Liver (tissue), 9 donors: ENCODE results near the gene NKD2. TPM values are rescaled to one million over a fixed set of nuclear protein-coding genes. Genes with fewer than 3 reads are reported as not detected.

ENCODE experiments used
- DNase-seq: peaks from one replicate; pipeline ENCODE4 v3.0.0-alpha.2; 2017; ENCODE audit warnings: low spot score
- H3K27ac ChIP-seq, 2 donors: one replicate each; pipeline ENCODE4 v1.7.0; 2013; ENCODE audit warnings: inconsistent platforms in 2 of 2, low read length in 2 of 2, control low read depth in 1 of 2, low read depth in 1 of 2, mild to moderate bottlenecking in 1 of 2
- H3K27me3 ChIP-seq, 4 donors: one replicate each; pipeline versions ENCODE4 v1.6.1 to v1.7.0; 2013; ENCODE audit warnings: low read length in 3 of 4, inconsistent platforms in 1 of 4, mild to moderate bottlenecking in 1 of 4, moderate library complexity in 1 of 4; ENCODE audit not compliant: control insufficient read depth in 4 of 4, insufficient read depth in 4 of 4
- H3K36me3 ChIP-seq, 4 donors: one replicate each; pipeline versions ENCODE4 v1.6.1 to v1.7.0; 2013; ENCODE audit warnings: low read length in 3 of 4, mild to moderate bottlenecking in 3 of 4, low read depth in 1 of 4, moderate library complexity in 1 of 4; ENCODE audit not compliant: control insufficient read depth in 4 of 4, insufficient read depth in 3 of 4
- H3K4me1 ChIP-seq, 4 donors: one replicate each; pipeline versions ENCODE4 v1.6.1 to v1.7.0; 2013; ENCODE audit warnings: low read length in 3 of 4, mild to moderate bottlenecking in 3 of 4, moderate library complexity in 1 of 4; ENCODE audit not compliant: control insufficient read depth in 4 of 4, insufficient read depth in 4 of 4
- H3K4me3 ChIP-seq, 3 donors: one replicate each; pipeline versions ENCODE4 v1.6.1 to v1.7.0; 2013; ENCODE audit warnings: low read length in 3 of 3, control low read depth in 1 of 3, low read depth in 1 of 3, mild to moderate bottlenecking in 1 of 3
- H3K9ac ChIP-seq, 2 donors: one replicate each; pipeline ENCODE4 v1.7.0; 2013; ENCODE audit warnings: low read length in 2 of 2, mild to moderate bottlenecking in 2 of 2, moderate library complexity in 2 of 2, control low read depth in 1 of 2, low read depth in 1 of 2
- H3K9me3 ChIP-seq, 4 donors: one replicate each; pipeline versions ENCODE4 v1.6.1 to v1.7.0; 2013; ENCODE audit warnings: low read length in 3 of 4; ENCODE audit not compliant: control insufficient read depth in 4 of 4
- EGR1 ChIP-seq, 2 donors: IDR thresholded peaks; 2 replicates each; pipeline ENCODE4 v1.6.1; 2016 to 2018; ENCODE audit warnings: antibody characterized with exemption in 2 of 2, low read depth in 2 of 2
- FOXA1 ChIP-seq: IDR thresholded peaks from 2 replicates; pipeline ENCODE4 v1.6.1; 2016; ENCODE audit warnings: antibody characterized with exemption
- GABPA ChIP-seq, 2 donors: IDR thresholded peaks in 1 of 2; conservative IDR thresholded peaks in 1 of 2; 2 replicates each; pipeline ENCODE4 v1.6.1; 2016; ENCODE audit warnings: antibody characterized with exemption in 2 of 2, mild to moderate bottlenecking in 1 of 2, moderate library complexity in 1 of 2
- HNF4A ChIP-seq, 2 donors: conservative IDR thresholded peaks; 2 replicates each; pipeline ENCODE4 v1.6.1; 2016; ENCODE audit warnings: antibody characterized with exemption in 2 of 2, mild to moderate bottlenecking in 2 of 2
- HNF4G ChIP-seq: IDR thresholded peaks from 2 replicates; pipeline ENCODE4 v1.6.1; 2016; ENCODE audit warnings: antibody characterized with exemption
- JUND ChIP-seq, 2 donors: IDR thresholded peaks; 2 replicates each; pipeline ENCODE4 v1.6.1; 2016; ENCODE audit warnings: antibody characterized with exemption in 2 of 2
- NR2F2 ChIP-seq: IDR thresholded peaks from 2 replicates; pipeline ENCODE4 v1.6.1; 2016; ENCODE audit warnings: antibody characterized with exemption
- RXRA ChIP-seq, 2 donors: IDR thresholded peaks; 2 replicates each; pipeline ENCODE4 v1.6.1; 2017 to 2018; ENCODE audit warnings: antibody characterized with exemption in 2 of 2, mild to moderate bottlenecking in 1 of 2
- SP1 ChIP-seq: IDR thresholded peaks from 2 replicates; pipeline ENCODE4 v1.6.1; 2018; ENCODE audit warnings: antibody characterized with exemption, mild to moderate bottlenecking
- YY1 ChIP-seq: IDR thresholded peaks from 2 replicates; pipeline ENCODE4 v1.6.1; 2016; ENCODE audit warnings: antibody characterized with exemption, mild to moderate bottlenecking
- WGBS: extraction: QIAGEN DNeasy Blood & Tissue Kit; methylation state at CpG from one replicate; pipeline ENCODE4 v1.1.7; 2013; 5-methylcytosine and 5-hydroxymethylcytosine counted together
- polyA plus RNA-seq, 2 donors: library from polyadenylated mRNA; stranded (reverse) in 1 of 2; unstranded in 1 of 2; fragments of 200-250 nt in 1 of 2; fragments of >200 nt in 1 of 2; fragmentation: Nextera tagmentation in 1 of 2; extraction: Ambion mirVana in 1 of 2; gene quantifications; one replicate each; pipeline versions ENCODE4 v1.2.1 to v1.2.3, GENCODE V29; 2013 to 2015
- total RNA-seq, 2 donors: library from RNA; depleted of rRNA; stranded (reverse); fragments of >200 nt; gene quantifications; one replicate each; pipeline ENCODE4 v1.2.3, GENCODE V29; 2014
- TF ChIP-seq, protein P1 (sequence below): IDR thresholded peaks from 2 replicates; pipeline ENCODE4 v1.6.1; 2016; ENCODE audit warnings: antibody characterized with exemption
- TF ChIP-seq, protein P2 (sequence below): IDR thresholded peaks from 2 replicates; pipeline ENCODE4 v1.6.1; 2016; ENCODE audit warnings: antibody characterized with exemption
- TF ChIP-seq, protein P3 (sequence below): IDR thresholded peaks from 2 replicates; pipeline ENCODE4 v1.6.1; 2016; ENCODE audit warnings: antibody characterized with exemption
- TF ChIP-seq, protein P4 (sequence below): fragments of 150-350 bp; IDR thresholded peaks from 2 replicates; pipeline ENCODE4 v1.5.1; 2017; ENCODE audit warnings: improper control_type of control experiment, low read depth, low read length; ENCODE audit not compliant: missing input control
- donor health status: healthy.
- donor health status: healthy.
- donor health status: healthy.
- donor health status: healthy.
- donor health status: healthy.

Gene NKD2
- total and polyA plus RNA-seq, 4 donors, result 0.09 to 1.3 (median 0.42) TPM

- TF ChIP-seq FOXA1, result no peak
- TF ChIP-seq HNF4A (conservative IDR thresholded peaks at IDR 0.05), result no peak
- TF ChIP-seq, protein P1, sequence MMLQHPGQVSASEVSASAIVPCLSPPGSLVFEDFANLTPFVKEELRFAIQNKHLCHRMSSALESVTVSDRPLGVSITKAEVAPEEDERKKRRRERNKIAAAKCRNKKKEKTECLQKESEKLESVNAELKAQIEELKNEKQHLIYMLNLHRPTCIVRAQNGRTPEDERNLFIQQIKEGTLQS, result no peak
- no peak for TF ChIP-seq SP1
- no peak for TF ChIP-seq JUND (IDR thresholded peaks at IDR 0.05)
- TF ChIP-seq, protein P2, sequence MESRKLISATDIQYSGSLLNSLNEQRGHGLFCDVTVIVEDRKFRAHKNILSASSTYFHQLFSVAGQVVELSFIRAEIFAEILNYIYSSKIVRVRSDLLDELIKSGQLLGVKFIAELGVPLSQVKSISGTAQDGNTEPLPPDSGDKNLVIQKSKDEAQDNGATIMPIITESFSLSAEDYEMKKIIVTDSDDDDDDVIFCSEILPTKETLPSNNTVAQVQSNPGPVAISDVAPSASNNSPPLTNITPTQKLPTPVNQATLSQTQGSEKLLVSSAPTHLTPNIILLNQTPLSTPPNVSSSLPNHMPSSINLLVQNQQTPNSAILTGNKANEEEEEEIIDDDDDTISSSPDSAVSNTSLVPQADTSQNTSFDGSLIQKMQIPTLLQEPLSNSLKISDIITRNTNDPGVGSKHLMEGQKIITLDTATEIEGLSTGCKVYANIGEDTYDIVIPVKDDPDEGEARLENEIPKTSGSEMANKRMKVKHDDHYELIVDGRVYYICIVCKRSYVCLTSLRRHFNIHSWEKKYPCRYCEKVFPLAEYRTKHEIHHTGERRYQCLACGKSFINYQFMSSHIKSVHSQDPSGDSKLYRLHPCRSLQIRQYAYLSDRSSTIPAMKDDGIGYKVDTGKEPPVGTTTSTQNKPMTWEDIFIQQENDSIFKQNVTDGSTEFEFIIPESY, result no peak
- no peak for TF ChIP-seq HNF4G
- no peak for TF ChIP-seq NR2F2
Measured at GRCh38 chr5:1031306-1031959, 22.8 kb downstream of the NKD2 start (continued).

- Histone ChIP-seq H3K27ac (no peak overlapping the region), H3K9me3 (no peaks in the 10 kb centered on the region), H3K4me1 (no peaks in the 10 kb centered on the region), H3K36me3 (no peaks in the 10 kb centered on the region), H3K4me3 (no peak overlapping the region), H3K27me3 (no peaks in the 10 kb centered on the region), H3K9ac (no peak overlapping the region)
- 91% methylated on average over 16 of the region's 16 CpGs for WGBS
- DNase-seq, result no peak
- TF ChIP-seq, protein P3, sequence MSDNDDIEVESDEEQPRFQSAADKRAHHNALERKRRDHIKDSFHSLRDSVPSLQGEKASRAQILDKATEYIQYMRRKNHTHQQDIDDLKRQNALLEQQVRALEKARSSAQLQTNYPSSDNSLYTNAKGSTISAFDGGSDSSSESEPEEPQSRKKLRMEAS, result no peak
- TF ChIP-seq RXRA (IDR thresholded peaks at IDR 0.05), result no peak
- TF ChIP-seq, protein P4, sequence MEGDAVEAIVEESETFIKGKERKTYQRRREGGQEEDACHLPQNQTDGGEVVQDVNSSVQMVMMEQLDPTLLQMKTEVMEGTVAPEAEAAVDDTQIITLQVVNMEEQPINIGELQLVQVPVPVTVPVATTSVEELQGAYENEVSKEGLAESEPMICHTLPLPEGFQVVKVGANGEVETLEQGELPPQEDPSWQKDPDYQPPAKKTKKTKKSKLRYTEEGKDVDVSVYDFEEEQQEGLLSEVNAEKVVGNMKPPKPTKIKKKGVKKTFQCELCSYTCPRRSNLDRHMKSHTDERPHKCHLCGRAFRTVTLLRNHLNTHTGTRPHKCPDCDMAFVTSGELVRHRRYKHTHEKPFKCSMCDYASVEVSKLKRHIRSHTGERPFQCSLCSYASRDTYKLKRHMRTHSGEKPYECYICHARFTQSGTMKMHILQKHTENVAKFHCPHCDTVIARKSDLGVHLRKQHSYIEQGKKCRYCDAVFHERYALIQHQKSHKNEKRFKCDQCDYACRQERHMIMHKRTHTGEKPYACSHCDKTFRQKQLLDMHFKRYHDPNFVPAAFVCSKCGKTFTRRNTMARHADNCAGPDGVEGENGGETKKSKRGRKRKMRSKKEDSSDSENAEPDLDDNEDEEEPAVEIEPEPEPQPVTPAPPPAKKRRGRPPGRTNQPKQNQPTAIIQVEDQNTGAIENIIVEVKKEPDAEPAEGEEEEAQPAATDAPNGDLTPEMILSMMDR, result no peak
- no peak for TF ChIP-seq GABPA (IDR thresholded peaks at IDR 0.05 in 1 of 2, conservative IDR thresholded peaks at IDR 0.05 in 1 of 2)
Measured at GRCh38 chr5:1032011-1032410, 23.4 kb downstream of the NKD2 start.

DNA sequence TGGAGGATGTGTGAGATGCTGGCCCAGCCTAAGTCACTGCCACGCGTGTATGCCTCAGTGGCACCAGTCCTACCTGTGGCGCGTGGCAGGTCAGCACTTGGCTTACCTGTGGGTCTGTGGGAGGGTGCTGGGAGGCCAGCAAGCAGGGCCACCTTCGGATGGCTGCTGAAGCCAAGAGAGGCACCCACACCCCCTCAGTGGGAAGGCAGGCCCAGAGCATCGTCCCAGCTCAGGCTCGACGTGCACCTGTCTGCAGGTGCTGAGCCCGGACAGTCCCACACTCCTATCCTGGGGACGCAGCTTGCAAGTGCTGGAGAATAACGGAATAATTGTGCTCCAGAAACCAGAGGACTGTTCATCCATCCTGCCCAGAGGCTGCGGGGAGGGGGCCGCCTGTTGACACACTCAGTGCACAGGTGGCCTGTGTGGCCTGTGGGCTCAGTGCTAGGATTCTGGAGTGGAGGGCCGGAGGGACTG, 24.0 kb downstream of the NKD2 start:
- no peak overlapping the region for H3K27ac ChIP-seq
- TF ChIP-seq YY1 (no peak), EGR1 (IDR thresholded peaks at IDR 0.05; ENCODE audit: low read depth in 2 of 2) (no peak)
- TF ChIP-seq, protein P4, result no peak
- H3K36me3 ChIP-seq, result no peaks in the 10 kb centered on the region
- WGBS, result 94% methylated on average over 14 of the region's 14 CpGs
- H3K4me1 ChIP-seq, result no peaks in the 10 kb centered on the region
- no peaks in the 10 kb centered on the region for H3K27me3 ChIP-seq
- DNase-seq, result no peak
- H3K9me3 ChIP-seq, result no peaks in the 10 kb centered on the region
- H3K4me3 ChIP-seq, result no peak overlapping the region
- H3K9ac ChIP-seq, result no peak overlapping the region
